ENCODE results near the gene PRUNE2.
"Not testable (repeated sequence)": the region's sequence is repeated elsewhere in the genome, so short reads cannot be mapped to it uniquely, and the experiment has no call there.

Gene PRUNE2

DNA sequence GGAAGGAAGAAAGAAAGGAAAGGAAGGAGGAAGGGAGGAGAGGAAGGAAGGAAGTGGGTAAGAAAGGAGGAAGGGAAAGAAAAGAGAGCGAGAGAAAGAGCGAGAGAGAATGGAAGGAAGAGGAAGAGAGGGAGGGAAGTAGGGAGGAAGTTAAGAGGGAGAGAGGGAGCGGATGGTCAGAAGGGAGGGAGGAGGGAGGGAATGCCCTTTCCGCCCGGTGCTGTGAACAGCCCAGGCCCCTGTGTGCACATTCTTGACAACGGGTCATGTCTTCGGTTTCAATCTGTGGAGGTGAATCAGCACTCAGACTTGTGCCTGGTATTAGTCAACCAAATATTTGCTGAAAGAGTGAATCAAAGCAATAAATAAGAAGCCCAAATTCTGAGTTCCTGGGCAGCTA lies 39.2 kb downstream of the PRUNE2 start:
- DNase-seq = no peak

DNA sequence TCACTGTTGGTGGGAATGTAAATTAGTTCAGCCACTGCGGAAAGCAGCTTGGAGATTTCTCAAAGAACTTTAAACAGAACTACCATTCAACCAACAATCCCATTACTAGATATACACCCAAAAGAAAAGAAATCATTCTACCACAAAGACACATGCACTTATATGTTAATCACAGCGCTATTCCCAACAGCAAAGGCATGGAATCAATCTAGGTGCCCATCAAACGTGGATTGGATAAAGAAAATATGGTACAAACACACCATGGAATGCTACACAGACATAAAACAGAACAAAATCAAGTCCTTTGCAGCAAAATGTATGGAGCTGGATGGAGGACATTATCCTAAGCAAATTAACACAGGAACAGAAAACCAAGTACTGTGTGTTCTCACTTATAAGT lies 42.1 kb downstream of the PRUNE2 start:
- no peak for DNase-seq

DNA sequence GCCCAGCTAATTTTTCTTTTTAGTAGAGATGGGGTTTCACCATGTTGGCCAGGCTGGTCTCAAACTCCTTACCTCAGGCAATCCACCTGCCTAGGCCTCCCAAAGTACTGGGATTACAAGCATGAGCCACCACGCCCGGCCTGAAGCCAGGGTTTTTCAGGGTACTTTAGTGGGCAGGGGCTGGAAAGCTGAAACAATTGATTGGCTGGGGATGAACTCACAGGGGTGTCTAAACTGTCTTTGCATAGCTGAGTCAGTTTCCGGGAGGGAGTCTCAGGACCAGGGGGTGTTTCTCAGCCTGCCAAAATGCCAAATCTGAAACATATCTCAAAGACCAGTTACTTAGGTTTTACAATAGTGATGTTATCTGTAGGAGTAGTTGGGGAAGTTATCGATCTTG lies 46.1 kb downstream of the PRUNE2 start:
- no peak for DNase-seq

DNA sequence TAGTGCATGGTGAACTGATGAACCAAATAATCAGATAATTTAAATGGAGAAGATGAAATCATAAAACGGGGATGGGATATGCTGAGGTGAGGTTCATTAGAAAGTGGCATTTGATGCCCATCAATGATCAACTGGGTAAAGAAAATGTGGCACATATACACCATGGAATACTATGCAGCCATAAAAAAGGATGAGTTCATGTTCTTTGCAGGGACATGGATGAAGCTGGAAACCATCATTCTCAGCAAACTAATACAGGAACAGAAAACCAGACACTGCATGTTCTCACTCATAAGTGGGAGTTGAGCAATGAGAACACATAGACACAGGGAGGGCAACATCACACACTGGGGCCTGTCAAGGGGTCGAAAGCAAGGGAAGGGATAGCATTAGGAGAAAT lies 47.7 kb downstream of the PRUNE2 start:
- not testable (repeated sequence) for DNase-seq

DNA sequence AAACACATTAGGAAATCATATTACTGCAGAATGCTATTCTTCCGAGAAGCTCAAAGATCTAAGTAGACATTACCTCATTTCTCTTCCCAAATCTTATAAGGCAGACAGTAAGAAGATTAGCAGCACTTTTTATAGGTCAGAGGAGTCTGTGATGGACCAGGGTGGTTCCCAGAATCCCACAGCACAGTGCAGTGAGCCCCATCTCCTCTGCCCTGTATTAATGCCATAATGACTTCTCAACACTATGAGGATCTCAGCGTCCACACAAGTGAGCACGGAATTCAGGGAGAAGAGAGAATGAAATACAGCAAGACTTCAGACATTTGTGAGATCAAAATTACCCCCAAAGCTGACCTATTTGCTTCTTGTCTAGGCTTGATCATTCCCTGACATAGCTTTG lies 49.9 kb downstream of the PRUNE2 start:
- no peak for DNase-seq

DNA sequence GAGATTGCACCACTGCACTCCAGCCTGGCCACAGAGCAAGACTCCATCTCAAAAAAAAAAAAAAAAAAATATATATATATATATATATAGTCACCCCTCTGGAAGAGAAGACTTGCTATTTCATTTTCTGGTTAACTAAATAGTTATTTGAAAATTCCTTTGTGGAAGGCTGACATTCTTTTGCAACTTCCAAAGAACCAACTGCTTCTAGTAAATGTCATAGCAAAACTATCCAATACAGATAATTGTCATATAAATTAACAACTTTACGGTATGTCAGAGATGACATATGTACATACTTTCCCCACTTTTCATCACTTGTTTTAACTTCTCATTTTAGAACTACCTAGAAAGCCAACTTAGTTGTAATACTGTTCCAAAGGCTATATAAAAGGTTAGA lies 50.9 kb downstream of the PRUNE2 start:
- DNase-seq = no peak

DNA sequence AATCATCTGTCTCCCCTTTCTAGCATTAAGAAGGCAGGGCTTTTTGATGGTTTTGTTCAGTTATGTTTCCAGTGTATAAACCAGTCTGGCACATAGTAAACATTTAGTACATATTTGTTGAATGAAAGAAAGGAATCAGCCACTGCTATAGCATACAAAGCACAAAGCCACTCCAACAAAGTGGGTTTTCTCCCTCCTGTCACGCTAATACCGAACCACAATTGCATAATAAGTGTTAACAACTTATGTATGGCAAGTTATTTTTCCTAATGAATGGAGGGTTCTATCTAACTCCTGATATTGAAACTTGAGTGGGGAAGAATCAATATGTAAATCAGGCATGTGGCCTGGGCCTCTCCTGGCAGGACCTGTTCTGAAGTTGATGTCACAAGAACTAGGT lies 53.9 kb downstream of the PRUNE2 start:
- DNase-seq = no peak

DNA sequence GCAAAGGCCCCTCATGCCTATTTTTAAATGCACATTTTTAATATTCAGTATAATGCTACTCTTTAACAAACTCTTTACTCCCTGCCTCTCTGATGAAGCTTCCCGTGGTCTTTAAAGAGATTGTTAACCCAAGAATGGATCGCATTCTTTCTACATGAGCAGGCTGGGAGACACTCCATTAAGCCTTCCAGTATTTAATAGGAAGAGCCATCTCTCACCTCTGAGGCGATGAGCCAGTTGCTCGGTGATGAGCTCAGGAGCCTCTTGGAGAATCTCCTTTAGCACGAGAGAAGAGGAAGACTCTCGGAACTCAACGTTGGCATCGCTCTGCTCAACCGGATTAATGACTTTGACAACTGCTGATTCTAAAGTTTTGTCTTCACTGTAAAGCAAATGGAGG lies 59.6 kb downstream of the PRUNE2 start:
- DNase-seq = no peak

DNA sequence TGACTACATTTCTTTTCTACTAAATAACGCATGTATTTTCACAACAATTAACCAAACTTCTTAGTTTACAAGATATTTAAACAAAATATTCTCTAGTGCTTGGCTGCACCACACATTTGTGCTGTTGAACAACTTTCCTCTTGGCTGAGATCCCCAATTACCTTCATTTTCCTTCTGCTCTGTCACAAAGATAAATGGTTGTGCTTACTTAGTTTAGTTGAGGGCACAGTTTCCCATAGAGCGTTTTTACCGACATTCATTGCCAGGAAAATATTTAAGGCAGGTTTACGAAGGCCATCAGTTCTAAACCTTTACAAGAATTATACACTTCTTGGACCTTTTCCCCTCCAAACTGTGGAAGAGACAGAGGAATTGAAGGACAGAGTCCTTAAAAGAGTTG lies 60.7 kb downstream of the PRUNE2 start:
- DNase-seq = no peak

DNA sequence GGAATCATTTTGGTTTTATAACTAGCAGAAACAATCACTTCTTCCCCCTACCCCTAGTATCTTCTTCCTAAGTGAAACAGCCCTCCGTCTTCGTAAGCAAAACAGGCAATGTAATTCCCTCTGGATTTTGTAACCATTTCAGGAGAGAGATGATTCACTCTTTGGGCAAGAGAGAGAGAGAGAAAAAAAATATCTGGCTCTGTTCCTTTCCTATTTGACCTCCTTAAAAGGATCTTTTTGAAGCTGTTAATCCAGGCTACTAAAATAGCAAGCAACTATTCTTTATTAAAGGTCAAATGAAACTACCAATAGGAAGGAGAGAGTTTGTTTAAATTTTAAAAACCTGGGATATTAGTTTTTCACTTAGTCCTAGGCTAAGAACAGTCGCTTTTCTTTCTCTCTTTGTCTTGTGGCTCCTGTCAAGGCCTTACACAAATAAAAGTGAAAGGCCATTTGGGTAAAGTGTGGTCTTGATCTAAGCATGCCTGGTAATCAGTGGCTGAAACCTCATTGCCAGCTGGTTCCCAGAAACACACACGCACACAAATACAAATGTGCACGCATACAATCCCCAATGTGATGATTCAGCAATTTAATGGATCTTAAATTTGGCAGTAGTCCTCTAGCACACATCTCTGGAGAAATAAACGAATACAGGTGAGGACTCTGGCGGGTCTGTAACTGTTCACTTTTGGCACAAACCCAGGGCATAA lies 70.2 kb downstream of the PRUNE2 start:
- DNase-seq = no peak

DNA sequence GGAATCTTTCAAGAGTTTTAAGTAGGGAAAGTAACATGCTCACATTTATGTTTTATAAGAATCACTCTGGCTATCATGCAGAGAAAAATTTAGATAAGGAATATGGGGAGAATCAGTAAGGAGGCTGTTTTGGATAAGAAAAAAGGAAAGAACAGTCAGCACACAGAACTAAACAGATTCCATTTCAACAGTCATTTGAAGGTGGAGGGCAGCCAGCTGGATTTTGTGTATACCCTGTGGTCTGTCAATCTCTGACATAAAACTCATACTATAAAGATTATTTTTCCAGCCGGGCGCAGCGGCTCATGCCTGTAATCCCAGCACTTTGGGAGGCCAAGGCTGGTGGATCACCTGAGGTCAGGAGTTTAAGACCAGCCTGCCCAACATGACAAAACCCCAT lies 77.5 kb downstream of the PRUNE2 start:
- no peak for DNase-seq

DNA sequence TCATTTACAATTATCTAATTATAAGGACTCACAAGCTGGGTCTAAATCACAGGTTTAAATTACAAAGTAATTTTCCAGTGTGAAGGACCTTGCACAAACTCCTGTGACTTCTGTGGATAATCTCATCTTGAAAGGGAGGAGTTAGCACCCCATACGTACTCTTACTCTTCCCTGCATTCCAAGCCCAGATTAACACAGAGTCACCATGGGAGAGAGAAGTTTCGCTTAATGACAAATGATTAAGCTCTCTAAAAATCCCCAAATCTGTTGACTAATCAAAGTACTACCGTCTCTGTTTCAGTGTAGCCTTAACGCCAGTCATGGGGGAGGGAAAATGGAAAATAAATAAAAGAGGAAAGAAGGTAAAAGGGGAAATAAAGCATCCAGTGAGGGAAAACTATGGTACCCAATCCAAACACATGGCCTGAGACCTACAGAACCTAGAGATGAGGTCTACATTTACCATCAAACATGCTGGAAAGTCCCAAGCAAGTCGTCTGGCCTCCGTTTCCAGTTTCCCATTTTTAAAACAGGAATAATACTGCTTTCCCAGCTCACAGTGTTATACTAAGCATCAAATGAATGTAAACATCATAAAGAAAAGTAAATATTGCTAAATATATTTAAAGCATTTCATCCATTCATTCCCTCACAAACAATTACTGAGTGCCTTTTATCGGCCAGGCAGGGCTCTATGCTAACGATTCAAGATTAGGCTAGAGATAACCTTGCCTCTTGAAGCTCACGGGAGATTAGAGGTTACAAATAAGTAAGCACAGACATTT lies 78.4 kb downstream of the PRUNE2 start:
- no peak for DNase-seq

DNA sequence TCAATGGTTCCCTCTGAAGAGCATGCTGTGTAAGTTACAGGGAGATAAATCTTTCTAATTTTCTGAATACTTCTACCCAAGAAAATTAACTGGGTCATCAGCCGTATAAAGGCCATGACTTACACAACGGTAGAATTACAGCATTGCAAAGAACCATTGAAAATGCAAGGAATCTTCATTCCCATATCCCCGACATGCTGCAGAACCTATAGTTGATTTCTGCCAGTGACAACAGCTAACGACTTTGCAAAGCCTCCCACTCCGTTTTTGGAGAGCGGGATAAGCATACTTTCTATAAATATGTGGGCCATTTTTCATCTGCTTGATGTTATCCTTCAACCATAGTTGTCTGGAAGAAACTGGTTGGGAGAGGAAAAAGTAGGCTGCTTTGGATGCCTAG lies 85.5 kb downstream of the PRUNE2 start:
- DNase-seq = no peak

DNA sequence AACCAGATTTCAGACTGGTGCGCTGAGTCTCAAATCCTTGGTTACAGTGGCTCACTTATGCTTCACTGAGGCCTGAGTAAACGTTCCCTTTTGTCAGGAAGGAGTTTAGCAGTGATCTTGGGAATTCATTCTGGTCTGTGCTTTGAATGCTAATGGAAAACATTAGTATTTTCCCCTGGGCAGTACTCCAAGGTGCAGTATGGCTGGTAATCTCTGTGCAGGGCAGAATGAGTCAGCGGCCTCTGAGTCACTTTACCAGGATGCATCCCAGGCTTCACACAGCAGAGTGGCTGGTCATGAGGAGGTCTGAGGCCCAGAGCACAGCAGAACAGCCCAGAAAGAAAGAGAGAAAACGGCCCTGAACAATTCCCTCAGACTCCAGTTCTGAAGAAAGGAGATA lies 87.6 kb downstream of the PRUNE2 start:
- no peak for DNase-seq

DNA sequence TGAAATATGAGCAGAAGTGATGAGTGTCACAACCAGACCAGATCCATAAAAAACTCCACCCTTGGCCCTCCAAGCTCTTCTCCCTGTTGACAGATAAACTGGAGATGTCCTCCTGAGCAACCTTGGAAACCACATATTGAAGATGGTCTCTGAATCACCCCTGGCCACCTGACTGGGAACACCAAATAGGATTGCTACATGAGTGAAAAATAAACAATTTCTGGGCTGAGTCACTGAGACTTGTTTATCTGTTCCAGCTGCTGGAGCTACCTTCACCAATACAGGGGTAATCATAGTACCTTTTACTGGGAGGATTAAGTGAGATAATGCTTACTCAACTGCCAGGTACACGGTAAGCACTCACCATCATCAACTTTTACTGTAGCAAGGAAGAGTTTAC lies 88.4 kb downstream of the PRUNE2 start:
- DNase-seq = no peak

DNA sequence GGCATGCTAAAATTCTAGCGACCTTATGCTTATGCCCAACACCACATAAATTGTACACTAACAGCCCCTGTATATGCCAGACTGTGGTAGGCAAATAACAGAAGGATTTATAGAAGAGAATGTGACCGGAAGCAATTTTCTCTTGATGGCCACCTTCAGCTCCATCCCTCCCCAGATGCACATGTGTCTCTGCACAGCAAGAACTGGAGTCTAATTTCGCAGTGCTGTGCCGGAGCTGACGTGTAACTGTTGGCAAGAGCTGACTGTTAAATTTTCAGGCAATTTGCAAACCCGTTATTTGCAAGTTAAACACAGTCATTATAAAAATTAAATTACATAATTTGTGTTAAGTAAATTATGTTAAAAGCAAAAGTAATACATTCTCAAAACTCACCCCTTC lies 93.3 kb downstream of the PRUNE2 start:
- no peak for DNase-seq

DNA sequence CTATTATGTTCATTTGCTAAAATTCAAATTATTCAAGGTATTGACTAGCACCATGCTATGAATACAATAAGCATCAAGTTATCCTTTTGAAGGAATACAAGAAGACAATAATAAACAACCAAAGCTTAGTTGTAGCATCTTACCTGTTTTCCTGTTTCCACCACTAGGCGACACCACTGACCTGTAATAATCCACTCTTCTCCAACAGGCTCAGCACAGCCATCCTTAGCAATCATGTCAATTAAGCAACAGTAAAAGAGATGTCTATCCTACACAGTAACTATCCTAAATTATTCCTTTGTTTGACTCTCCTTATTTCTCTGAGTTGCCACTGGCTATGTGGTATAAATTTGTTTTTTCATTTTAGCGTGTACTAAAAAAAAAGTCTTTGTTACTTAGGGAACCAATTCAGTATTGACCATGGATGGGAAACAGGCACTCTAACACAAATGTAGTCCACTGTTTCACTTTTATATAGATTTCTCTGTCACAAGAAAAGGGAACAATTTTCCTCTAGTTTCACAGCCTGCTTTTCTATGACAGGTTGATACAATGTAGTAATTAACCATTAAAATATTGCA lies 95.4 kb downstream of the PRUNE2 start:
- DNase-seq = peak in 1 of 2 donors; percentile 4

DNA sequence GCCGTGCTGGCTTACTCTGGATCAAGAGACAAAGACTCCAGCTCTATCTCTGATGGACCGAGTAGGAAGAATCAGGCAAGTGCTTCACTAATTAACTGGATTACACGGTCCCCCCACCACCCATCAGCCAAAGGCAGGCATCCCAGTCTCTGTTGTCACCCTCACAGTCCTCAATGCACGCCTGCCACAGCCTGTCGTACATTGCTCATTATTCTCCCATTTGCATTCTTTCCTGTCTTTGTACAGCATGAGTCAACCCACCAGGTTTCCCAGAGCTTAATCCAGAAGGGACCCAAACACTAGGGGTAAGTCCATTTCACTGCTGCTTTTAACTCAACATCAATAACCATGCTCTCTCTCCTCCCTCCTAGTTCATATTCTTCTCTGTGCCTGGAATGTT lies 97.3 kb downstream of the PRUNE2 start:
- no peak for DNase-seq

DNA sequence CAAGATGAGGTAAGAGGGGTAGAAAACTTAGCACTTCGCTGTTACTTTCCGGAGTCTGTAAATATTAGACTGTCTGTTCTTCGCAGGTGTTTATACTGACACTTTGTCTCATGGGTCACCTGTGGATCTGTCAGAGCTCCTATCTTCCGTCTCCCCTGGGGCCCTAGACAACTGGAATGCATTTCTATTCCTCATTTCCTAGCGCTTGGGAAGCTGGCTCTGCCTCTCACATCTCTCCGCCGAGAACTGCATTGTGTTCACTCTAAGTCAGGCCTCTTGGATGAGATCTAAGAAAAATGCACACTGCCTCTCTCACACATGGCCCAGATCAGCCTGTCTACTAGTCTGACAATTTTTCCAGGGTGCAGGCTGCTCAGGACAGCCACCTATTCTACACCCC lies 102.2 kb downstream of the PRUNE2 start:
- no peak for DNase-seq

DNA sequence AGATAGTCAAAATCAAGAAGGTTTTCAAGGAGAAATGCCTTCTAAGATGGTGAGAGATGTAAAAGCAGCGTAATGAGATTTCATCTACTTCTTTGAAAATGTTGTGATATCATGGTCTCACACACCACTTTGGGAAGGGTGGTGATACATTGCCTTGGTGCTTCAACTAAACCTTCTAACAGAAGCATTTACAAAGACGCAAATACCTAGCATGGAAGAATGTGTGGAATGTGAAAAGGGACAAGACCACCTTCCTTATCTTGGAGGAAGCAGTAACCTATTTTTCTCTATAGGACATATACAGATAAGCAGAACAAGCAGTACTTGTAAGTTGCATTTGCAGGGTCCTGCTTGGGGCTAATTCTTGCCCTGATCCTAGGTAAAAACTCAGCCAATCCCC lies 102.8 kb downstream of the PRUNE2 start:
- DNase-seq = no peak

DNA sequence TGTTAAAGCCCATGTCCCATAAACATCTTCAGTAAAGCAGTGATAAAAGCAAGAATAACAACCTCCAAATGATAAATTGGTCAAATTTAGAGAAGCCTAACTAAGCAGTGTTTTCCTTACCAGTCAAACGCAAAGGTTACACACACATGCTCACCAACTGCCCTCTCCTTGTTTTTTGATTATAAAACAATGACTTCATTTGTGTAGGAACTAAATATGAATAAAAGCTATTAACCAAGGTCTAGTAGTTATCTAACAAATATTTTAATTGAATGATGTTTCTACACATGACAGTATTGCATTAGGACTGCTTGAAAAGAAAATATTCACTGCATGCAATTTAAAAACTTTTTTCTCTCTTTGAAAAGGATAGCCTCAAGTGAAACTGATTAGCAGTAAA lies 105.0 kb downstream of the PRUNE2 start:
- DNase-seq = no peak

DNA sequence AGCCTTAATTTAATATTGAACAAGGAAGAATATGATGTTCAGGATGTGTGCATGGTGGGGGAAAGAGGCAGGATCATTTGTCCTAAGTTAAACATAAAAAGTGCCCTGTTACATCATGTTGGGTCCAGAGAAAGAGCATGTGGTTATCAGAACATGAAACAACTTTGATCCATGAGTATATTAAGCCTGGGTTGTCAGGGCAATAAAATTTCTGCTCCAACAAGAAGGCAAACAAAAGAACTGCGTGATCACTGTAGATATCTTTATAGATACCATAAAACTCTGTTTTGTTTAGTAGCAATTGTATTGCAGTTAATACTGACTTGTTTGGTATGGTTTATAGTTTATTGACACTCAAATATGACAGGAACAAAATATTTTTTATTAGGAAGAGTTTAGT lies 106.4 kb downstream of the PRUNE2 start:
- DNase-seq = no peak

DNA sequence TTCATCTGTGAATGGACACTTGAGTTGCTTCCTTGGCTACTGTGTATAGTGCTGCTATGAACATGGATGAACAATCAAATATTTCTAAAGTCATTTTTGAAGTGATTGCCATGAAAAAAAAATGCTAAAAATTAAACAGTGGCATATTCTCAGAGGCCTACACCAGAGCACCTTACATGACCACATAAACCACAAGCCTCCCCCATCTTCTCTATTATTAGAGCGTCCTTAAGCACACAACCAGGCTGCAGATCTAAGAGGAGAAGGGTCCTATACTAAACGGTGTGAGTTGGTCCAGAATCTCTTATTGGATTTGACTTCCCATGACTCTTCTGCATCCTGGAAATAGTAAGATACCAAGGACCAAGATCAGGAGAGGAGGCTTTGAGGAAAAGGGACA lies 107.4 kb downstream of the PRUNE2 start:
- DNase-seq = no peak

DNA sequence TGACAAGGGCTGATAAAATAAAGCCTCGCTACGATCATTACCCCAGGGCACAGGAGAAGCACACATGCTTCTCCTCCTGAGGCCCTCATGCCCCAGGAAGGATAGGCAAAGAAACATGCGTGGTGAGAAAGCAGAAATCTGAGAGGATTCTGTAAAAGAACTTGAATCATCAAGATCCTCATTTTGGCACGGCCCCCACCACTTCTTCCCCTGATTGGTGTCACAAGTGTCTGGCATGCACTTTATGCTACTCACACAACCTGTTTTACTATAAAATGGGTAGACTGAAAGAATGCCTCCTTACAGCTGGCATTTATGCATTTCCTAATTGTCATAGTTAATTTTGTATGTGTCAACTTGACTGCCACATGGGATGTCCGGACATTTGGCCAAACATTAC lies 109.6 kb downstream of the PRUNE2 start:
- DNase-seq = no peak
